ENCODE measurements around the gene KLHL22.
"Not testable (repeated sequence)": the region's sequence is repeated elsewhere in the genome, so short reads cannot be mapped to it uniquely, and the experiment has no call there.

Gene KLHL22

DNA sequence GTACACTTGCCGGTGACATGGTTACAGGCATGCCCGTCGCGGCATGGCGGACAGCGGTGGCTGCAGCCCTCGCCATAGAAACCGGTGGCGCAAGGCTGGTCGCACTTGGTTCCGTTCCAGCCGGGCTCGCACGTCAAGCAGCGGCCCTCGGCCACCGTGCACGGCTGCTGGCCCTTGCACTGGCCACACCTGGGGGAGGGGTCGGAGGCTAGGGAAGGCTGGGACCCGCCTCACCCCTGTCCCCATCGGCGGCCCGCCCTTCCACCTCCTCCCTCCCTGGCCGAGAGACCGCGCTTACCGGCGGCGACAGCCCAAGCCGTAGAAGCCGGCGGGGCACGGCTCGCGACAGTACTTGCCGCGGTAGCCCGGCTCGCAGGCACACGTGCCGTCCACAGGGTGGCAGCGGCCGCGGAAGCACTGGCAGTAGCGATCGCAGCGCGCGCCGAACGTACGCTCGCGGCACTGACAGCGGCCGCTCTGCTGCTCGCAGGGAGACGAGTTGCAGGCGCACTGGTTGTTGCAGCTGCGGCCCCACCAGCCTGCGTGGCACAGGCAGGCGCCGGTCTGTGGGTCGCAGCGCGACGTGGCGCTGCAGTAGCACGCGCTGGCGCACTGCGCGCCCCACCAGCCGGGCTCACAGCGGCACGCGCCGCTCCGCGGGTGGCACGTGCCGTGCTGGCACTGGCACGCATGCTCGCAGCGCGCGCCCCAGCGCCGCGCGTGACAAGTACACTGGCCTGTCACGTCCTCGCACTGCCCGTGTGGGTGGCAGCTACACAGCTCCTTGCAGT, 64.7 kb downstream of the KLHL22 start:
- DNase-seq = peak; percentile 65

DNA sequence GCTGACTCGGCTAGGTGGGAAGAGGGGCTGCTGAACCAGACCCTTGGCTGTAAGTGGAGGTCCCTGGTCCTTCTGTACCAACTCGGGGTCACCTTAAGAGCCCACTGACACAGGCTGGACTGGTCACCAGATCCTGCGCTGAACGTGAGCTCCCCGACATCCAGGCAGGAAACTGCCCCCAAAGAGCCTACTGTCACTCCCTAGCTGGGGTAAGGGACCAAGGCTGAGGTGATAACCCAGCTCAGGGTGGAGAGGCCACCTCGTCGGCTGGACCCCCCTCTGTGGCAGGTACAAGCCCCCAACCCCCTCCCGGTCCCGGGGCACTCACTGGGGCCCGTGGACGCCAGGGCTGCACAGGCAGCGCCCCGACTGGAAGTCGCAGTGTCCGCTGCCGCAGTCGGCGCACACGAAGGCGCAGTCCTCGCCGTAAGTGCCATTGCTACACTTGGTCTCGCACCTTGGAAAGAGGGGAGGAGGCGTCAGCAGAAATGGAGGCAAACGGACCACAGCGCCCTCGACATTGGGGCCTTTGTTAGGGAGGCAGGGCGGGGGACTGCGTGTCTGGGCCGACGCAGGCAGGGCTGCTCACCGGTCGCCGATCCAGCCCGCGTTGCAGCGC, 65.4 kb downstream of the KLHL22 start:
- DNase-seq = no peak

GRCh38 chr22:20429254-20430100, 66.1 kb downstream of the KLHL22 start:
- DNase-seq = no peak

- DNase-seq = no peak
Measured at GRCh38 chr22:20428496-20429253, 66.9 kb downstream of the KLHL22 start.

GRCh38 chr22:20427945-20428417, 67.6 kb downstream of the KLHL22 start:
- DNase-seq = no peak

DNA sequence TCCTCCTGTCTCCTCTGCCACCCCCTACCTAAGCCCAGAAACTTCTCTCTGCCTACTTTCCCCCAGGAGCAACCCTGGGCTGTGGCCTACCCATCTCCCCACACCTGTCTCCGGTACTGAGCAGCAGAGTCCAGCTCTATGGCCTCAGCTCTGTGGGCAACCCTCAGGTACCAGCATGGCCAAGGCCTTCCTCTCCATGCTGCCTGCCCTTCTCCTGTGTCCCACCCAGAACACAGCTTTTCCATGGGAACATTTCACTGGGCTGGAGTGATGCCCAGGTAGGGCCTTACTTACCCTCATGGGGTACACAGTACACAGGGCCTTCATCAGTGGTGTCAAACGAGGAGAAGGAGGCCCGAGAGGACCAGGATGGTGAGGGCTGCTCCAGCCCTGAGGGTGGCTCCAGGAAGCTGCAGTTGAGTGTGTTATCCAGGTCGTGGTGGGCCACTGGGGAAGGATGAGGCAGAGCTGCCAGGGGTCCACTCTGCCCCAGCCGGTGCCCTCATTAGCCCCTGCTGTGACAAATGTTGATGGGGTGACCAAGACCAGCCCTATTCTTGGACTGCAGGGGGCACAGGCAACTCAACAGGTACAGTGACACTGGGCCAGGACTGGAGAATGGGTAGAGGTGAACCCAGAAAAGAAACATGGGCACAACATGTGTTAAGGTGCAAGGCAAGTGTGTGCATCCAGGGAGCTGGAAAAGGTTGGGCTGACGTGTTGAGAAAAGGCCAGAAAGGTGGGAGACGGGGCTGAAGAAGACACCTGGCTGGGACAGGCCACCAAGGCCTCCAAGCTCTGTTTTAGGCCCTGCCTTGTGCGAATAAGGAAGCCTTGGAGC, 68.3 kb downstream of the KLHL22 start:
- no peak for DNase-seq

- DNase-seq = no peak
Measured at GRCh38 chr22:20426259-20426615, 69.4 kb downstream of the KLHL22 start.

GRCh38 chr22:20425566-20426258, 69.9 kb downstream of the KLHL22 start:
- no peak for DNase-seq

GRCh38 chr22:20424932-20425565, 70.5 kb downstream of the KLHL22 start:
- no peak for DNase-seq

GRCh38 chr22:20424568-20424931, 71.0 kb downstream of the KLHL22 start:
- no peak for DNase-seq

- no peak for DNase-seq
Measured at GRCh38 chr22:20423906-20424551, 71.6 kb downstream of the KLHL22 start.

DNA sequence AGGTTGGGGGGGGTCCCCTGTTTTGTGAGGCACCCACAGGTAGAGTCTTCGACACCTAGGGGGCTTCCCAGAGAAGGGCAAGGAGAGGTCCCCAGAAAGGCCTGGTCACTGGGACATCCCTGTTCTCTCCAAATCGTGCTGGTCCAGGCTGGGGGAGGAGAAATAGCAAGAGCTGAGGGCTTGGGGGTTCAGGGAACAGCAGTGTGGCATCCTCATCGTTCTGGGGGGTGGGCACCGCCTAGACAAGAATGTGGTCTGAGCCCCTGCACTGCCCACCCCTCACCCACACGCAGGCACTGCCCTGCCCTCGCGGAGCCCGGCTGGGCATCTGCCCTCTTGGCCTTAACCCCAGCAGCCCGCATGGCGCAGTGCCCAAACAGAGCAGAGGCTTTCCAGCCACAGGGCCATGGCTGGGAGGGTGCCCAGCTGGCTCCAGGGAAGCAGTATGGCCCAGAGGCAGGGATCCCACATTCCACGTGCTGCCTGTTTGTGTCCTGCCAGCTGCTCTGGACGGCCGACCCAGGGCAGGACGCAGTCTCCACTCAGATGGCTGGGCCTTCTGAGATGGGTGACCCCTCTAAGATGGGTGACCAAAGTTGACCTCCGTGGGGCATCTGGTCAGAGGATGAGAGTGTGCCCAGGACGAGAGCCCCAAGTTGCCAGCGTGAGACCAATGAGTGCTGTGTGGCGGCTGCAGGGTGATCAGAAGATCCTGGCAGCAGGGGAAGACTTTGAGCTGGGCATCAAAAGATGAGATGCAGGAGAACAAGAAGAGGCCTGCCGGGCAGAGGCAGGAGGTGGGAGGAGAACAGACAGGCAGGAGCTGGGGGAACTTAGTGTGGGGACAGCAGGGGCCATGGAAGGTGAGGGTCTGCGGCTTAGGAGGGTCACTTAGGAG, 72.3 kb downstream of the KLHL22 start:
- DNase-seq = no peak

DNA sequence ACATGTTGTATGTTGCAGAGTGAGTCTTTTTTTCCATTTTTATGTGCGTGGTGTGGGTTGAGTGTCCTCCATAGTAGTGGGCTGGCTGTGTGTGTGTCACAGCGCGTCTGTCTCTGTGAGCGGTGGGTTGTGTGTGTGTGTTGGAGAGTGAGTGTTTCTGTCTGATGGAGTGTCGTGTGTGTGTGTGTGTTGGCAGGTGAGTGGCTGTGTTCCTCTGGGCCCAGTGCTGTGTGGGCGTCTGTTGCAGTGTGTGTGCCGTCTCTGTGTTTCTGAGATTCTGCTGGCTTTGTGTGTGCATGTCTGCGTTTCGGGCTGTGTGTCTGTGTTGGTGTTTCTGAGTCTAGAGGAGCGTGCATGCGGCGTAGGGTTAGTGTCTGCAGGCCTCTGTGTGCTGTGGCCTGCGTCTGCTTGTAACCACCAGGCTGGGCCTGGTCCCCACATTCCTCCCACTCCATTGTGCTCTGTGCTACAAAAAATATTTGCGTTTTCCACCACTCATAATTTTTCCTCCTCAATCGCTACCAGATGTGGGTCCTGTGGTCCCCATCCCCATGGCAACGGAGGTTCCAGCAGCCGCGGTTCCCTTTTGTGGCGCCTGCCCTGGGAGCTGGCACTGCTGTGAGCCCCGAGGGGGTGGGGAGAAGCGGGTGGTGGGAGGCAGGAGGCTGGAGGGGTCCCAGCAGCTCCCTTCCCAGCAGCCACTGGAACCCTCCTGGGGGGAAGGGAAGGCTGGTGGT, 73.2 kb downstream of the KLHL22 start:
- peak; percentile 90 for DNase-seq

- peak; percentile 35 for DNase-seq
Measured at GRCh38 chr22:20421507-20421874, 74.1 kb downstream of the KLHL22 start.

DNA sequence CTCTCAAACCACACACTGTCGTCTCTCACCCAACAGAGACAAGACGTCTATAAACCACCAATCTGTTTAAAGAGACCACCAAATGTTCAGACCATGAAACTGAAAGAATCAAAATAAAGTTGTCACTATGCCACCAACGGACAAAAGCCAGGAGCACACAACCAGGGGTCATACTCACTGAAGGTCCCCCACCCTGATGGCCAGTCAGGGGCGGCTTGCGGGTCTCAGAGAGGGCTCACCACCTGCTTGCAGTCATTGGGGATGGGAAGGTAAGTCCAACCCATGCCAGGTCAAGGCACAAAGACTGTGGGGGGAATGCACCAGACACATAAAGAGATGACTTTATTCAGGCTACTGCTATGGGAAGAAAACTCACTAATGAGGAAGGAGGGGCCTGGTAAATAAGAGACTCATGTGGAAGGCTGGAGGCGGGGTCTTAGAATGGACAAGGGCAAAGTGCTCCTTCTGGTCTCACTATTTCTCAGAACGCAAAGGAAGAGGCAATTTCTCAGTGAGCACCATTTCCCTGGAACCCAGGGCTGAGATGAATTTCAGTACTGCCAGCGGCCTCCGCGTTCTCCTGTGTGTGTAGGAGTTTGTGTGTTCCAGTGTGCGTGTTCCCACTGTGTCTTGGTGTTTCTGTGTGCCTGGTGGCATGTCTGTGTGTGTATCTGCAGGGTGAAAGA, 75.3 kb downstream of the KLHL22 start:
- DNase-seq = no peak

GRCh38 chr22:20419664-20419951, 76.0 kb downstream of the KLHL22 start:
- DNase-seq = no peak

- DNase-seq = peak; percentile 79
Measured at GRCh38 chr22:20418211-20418788, 77.3 kb downstream of the KLHL22 start.

- DNase-seq = not testable (repeated sequence)
Measured at GRCh38 chr22:20415699-20416098, 79.9 kb downstream of the KLHL22 start.

Measured in fibroblast of skin of right biceps (primary cell).